Measurements from ENCODE around the gene OR4Q3.
"Not testable (repeated sequence)": the region's sequence is repeated elsewhere in the genome, so short reads cannot be mapped to it uniquely, and the experiment has no call there.

OR4Q3 gene

DNA sequence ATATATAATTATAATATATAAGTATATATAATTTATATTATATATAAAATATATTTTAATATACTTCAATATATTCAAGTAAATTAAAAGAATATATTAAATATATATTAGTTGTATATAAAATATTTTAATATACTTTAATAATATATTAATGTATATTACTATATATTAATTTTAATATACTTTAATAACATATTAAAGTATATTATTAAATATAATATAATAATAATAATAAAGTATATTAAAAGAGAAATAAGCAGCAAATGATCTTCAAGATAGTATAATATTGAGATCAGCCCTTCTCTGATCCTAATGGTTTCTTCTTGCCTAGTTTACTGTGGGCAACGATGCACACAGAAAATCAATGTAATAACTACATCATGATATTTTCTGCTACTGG, 32.2 kb downstream of the OR4Q3 start:
- Histone ChIP-seq H3K79me2 (ENCODE audit: insufficient read depth, low read length) (no peaks in the 10 kb centered on the region), H3K36me3 (ENCODE audit: insufficient read depth, low read length) (no peaks in the 10 kb centered on the region), H3K27me3 (ENCODE audit: insufficient read depth, low read length, poor library complexity, severe bottlenecking) (no peaks in the 10 kb centered on the region), H3K4me1 (ENCODE audit: insufficient read depth, low read length, poor library complexity, severe bottlenecking) (no peaks in the 10 kb centered on the region), H2AFZ (ENCODE audit: low read length) (no peak overlapping the region), H3K9ac (ENCODE audit: low read depth, low read length, poor library complexity, severe bottlenecking) (no peak overlapping the region), H3K4me2 (ENCODE audit: low read depth, low read length, poor library complexity, severe bottlenecking) (no peak overlapping the region), H3K4me3 (ENCODE audit: low read length, poor library complexity, severe bottlenecking) (no peak overlapping the region), H3F3A (ENCODE audit: low read depth) (no peaks in the 10 kb centered on the region), H3K9me3 (ENCODE audit: insufficient read depth, low read depth, low read length) (peaks cover 13% of the 10 kb centered on the region; the same call in 1 of the 2 replicates), H3K9me2 (replicated peaks; ENCODE audit: low read depth, low read length) (no peaks in the 10 kb centered on the region), H4K20me1 (ENCODE audit: insufficient read depth, low read length, poor library complexity, severe bottlenecking) (no peaks in the 10 kb centered on the region)
- TF ChIP-seq, protein P1, sequence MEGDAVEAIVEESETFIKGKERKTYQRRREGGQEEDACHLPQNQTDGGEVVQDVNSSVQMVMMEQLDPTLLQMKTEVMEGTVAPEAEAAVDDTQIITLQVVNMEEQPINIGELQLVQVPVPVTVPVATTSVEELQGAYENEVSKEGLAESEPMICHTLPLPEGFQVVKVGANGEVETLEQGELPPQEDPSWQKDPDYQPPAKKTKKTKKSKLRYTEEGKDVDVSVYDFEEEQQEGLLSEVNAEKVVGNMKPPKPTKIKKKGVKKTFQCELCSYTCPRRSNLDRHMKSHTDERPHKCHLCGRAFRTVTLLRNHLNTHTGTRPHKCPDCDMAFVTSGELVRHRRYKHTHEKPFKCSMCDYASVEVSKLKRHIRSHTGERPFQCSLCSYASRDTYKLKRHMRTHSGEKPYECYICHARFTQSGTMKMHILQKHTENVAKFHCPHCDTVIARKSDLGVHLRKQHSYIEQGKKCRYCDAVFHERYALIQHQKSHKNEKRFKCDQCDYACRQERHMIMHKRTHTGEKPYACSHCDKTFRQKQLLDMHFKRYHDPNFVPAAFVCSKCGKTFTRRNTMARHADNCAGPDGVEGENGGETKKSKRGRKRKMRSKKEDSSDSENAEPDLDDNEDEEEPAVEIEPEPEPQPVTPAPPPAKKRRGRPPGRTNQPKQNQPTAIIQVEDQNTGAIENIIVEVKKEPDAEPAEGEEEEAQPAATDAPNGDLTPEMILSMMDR (conservative IDR thresholded peaks at IDR 0.05; ENCODE audit: low read length) = no peak
- no peak for TF ChIP-seq EZH2phosphoT487 (IDR thresholded peaks at IDR 0.05; ENCODE audit: borderline replicate concordance)

DNA sequence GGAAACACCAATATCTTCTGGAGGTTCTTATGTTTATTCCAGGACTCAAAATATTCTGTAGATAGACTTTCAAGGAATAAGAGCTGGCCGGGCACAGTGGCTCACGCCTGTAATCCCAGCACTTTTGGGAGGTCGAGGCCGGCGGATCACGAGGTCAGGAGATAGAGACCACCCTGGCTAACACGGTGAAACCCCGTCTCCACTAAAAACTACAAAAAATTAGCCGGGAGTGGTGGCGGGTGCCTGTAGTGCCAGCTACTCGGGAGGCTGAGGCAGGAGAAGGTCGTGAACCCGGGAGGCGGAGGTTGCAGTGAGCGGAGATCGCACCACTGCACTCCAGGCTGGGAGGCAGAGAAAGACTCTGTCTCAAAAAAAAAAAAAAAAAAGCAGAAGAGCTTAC, 42.5 kb downstream of the OR4Q3 start:
- H3K9me3 ChIP-seq (ENCODE audit: insufficient read depth, low read depth, low read length); H3K27me3 ChIP-seq (ENCODE audit: insufficient read depth, low read length, poor library complexity, severe bottlenecking); H4K20me1 ChIP-seq (ENCODE audit: insufficient read depth, low read length, poor library complexity, severe bottlenecking); H3F3A ChIP-seq (ENCODE audit: low read depth); H3K4me1 ChIP-seq (ENCODE audit: insufficient read depth, low read length, poor library complexity, severe bottlenecking); H3K4me2 ChIP-seq (ENCODE audit: low read depth, low read length, poor library complexity, severe bottlenecking); H3K79me2 ChIP-seq (ENCODE audit: insufficient read depth, low read length); H3K36me3 ChIP-seq (ENCODE audit: insufficient read depth, low read length); H3K9me2 ChIP-seq (replicated peaks; ENCODE audit: low read depth, low read length); H3K4me3 ChIP-seq (ENCODE audit: low read length, poor library complexity, severe bottlenecking); H3K9ac ChIP-seq (ENCODE audit: low read depth, low read length, poor library complexity, severe bottlenecking); H2AFZ ChIP-seq (ENCODE audit: low read length): not testable (repeated sequence)

DNA sequence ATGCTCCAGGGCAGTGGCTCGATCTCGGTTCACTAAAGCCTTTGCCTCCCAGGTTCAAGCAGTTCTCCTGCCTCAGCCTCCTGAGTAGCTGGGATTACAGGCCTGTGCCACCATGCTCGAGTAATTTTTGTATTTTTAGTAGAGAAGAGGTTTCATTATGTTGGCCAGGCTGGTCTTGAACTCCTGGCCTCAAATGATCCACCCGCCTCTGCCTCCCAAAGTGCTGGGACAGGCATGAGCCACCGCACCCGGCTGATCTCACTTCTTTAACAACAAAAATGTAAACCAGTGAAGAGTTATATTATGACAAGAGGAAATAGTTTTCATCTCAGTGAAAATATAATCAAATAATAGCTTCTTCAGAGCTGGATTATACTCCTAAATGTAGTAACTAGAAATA, 43.9 kb downstream of the OR4Q3 start:
- H3K79me2 ChIP-seq (ENCODE audit: insufficient read depth, low read length); H3K4me2 ChIP-seq (ENCODE audit: low read depth, low read length, poor library complexity, severe bottlenecking); H3K4me3 ChIP-seq (ENCODE audit: low read length, poor library complexity, severe bottlenecking); H3K9ac ChIP-seq (ENCODE audit: low read depth, low read length, poor library complexity, severe bottlenecking); H3F3A ChIP-seq (ENCODE audit: low read depth); H2AFZ ChIP-seq (ENCODE audit: low read length); H3K4me1 ChIP-seq (ENCODE audit: insufficient read depth, low read length, poor library complexity, severe bottlenecking); H3K36me3 ChIP-seq (ENCODE audit: insufficient read depth, low read length); H3K9me2 ChIP-seq (replicated peaks; ENCODE audit: low read depth, low read length); H3K27me3 ChIP-seq (ENCODE audit: insufficient read depth, low read length, poor library complexity, severe bottlenecking); H4K20me1 ChIP-seq (ENCODE audit: insufficient read depth, low read length, poor library complexity, severe bottlenecking); H3K9me3 ChIP-seq (ENCODE audit: insufficient read depth, low read depth, low read length): not testable (repeated sequence)

DNA sequence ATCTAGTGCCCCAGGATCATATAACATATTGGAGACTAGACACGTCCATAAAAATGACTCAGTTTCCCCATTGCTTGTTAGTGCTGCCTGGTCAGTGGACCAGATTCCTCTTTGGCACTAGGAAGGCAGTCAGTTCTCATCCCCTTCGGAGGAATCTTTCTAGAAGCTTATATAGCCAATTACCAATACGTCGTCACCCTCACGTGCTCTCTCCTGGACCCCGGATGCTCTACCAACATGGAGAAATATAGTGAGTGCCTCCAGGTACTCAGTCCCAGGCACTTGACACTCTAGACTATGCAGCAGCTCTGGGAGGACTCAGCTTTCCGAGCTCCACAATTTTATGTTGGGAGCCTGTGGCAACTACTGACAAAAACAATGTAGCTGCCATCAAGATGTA, 44.8 kb downstream of the OR4Q3 start:
- not testable (repeated sequence) for H3K36me3 ChIP-seq (ENCODE audit: insufficient read depth, low read length); H3K4me3 ChIP-seq (ENCODE audit: low read length, poor library complexity, severe bottlenecking); H3K27me3 ChIP-seq (ENCODE audit: insufficient read depth, low read length, poor library complexity, severe bottlenecking); H2AFZ ChIP-seq (ENCODE audit: low read length); H3K4me2 ChIP-seq (ENCODE audit: low read depth, low read length, poor library complexity, severe bottlenecking); H3K4me1 ChIP-seq (ENCODE audit: insufficient read depth, low read length, poor library complexity, severe bottlenecking); H4K20me1 ChIP-seq (ENCODE audit: insufficient read depth, low read length, poor library complexity, severe bottlenecking); H3K9me2 ChIP-seq (replicated peaks; ENCODE audit: low read depth, low read length); H3K9me3 ChIP-seq (ENCODE audit: insufficient read depth, low read depth, low read length); H3K79me2 ChIP-seq (ENCODE audit: insufficient read depth, low read length); H3K9ac ChIP-seq (ENCODE audit: low read depth, low read length, poor library complexity, severe bottlenecking); H3F3A ChIP-seq (ENCODE audit: low read depth)

DNA sequence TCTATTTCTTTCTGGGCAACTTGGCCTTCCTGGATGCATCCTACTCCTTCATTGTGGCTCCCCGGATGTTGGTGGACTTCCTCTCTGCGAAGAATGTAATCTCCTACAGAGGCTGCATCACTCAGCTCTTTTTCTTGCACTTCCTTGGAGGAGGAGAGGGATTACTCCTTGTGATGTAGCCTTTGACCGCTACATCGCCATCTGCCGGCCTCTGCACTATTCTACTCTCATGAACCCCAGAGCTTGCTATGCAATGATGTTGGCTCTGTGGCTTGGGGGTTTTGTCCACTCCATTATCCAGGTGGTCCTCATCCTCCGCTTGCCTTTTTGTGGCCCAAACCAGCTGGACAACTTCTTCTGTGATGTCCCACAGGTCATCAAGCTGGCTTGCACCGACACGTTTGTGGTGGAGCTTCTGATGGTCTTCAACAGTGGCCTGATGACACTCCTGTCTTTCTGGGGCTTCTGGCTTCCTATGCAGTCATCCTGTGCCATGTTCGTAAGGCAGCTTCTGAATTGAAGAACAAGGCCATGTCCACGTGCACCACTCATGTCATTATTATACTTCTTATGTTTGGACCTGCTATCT, 53.2 kb downstream of the OR4Q3 start:
- not testable (repeated sequence) for H2AFZ ChIP-seq (ENCODE audit: low read length); H3K4me1 ChIP-seq (ENCODE audit: insufficient read depth, low read length, poor library complexity, severe bottlenecking); H3K9ac ChIP-seq (ENCODE audit: low read depth, low read length, poor library complexity, severe bottlenecking); H4K20me1 ChIP-seq (ENCODE audit: insufficient read depth, low read length, poor library complexity, severe bottlenecking); H3K4me2 ChIP-seq (ENCODE audit: low read depth, low read length, poor library complexity, severe bottlenecking); H3K9me2 ChIP-seq (replicated peaks; ENCODE audit: low read depth, low read length); H3F3A ChIP-seq (ENCODE audit: low read depth); H3K36me3 ChIP-seq (ENCODE audit: insufficient read depth, low read length); H3K27me3 ChIP-seq (ENCODE audit: insufficient read depth, low read length, poor library complexity, severe bottlenecking); H3K4me3 ChIP-seq (ENCODE audit: low read length, poor library complexity, severe bottlenecking); H3K9me3 ChIP-seq (ENCODE audit: insufficient read depth, low read depth, low read length); H3K79me2 ChIP-seq (ENCODE audit: insufficient read depth, low read length)
